Loucy (cell line): ENCODE results near the gene GJB3.
"Not testable (repeated sequence)": the region's sequence is repeated elsewhere in the genome, so short reads cannot be mapped to it uniquely, and the experiment has no call there.

Source experiments
- H2AFZ ChIP-seq: fragments of 200-600 bp; sonication (generic); 2 replicates; pipeline ENCODE4 v1.6.0; 2016; ENCODE audit warnings: antibody characterized with exemption, mild to moderate bottlenecking, low read length, moderate library complexity
- H3F3A ChIP-seq: fragments of 200-600 bp; 2 replicates; pipeline ENCODE4 v1.6.0; 2016; ENCODE audit warnings: antibody characterized with exemption, low read depth, mild to moderate bottlenecking
- H3K27me3 ChIP-seq: fragments of 200-600 bp; sonication (generic); 2 replicates; pipeline ENCODE4 v1.6.1; 2014; ENCODE audit warnings: low read length, mild to moderate bottlenecking; ENCODE audit not compliant: insufficient read depth, poor library complexity, severe bottlenecking
- H3K36me3 ChIP-seq: fragments of 200-600 bp; sonication (generic); 2 replicates; pipeline ENCODE4 v1.6.1; 2016; ENCODE audit warnings: low read length; ENCODE audit not compliant: insufficient read depth
- H3K4me1 ChIP-seq: fragments of 200-600 bp; sonication (generic); 2 replicates; pipeline ENCODE4 v1.5.1; 2014; ENCODE audit warnings: low read length, mild to moderate bottlenecking; ENCODE audit not compliant: insufficient read depth, poor library complexity, severe bottlenecking
- H3K4me2 ChIP-seq: fragments of 200-600 bp; sonication (generic); 2 replicates; pipeline ENCODE4 v1.6.0; 2014; ENCODE audit warnings: antibody characterized with exemption, low read length, low read depth, mild to moderate bottlenecking; ENCODE audit not compliant: poor library complexity, severe bottlenecking
- H3K4me3 ChIP-seq: fragments of 200-600 bp; sonication (generic); 2 replicates; pipeline ENCODE4 v1.5.1; 2014; ENCODE audit warnings: low read length, mild to moderate bottlenecking, mixed read lengths; ENCODE audit not compliant: poor library complexity, severe bottlenecking
- H3K79me2 ChIP-seq: fragments of 200-600 bp; sonication (generic); 2 replicates; pipeline ENCODE4 v1.6.1; 2014; ENCODE audit warnings: low read length; ENCODE audit not compliant: insufficient read depth
- H3K9ac ChIP-seq: fragments of 200-600 bp; sonication (generic); 2 replicates; pipeline ENCODE4 v1.6.0; 2014; ENCODE audit warnings: mild to moderate bottlenecking, low read depth, low read length, moderate library complexity; ENCODE audit not compliant: poor library complexity, severe bottlenecking
- H3K9me2 ChIP-seq: fragments of 200-600 bp; sonication (generic); replicated peaks from 2 replicates; pipeline ENCODE4 v1.6.1; 2016; ENCODE audit warnings: low read depth, low read length, mixed read lengths
- H3K9me3 ChIP-seq: fragments of 200-600 bp; sonication (generic); 2 replicates; pipeline ENCODE4 v1.6.1; 2014; ENCODE audit warnings: mild to moderate bottlenecking, antibody characterized with exemption, low read length, low read depth; ENCODE audit not compliant: insufficient read depth
- H4K20me1 ChIP-seq: fragments of 200-600 bp; sonication (generic); 2 replicates; pipeline ENCODE4 v1.6.0; 2014; ENCODE audit warnings: antibody characterized with exemption, low read length, mild to moderate bottlenecking; ENCODE audit not compliant: insufficient read depth, poor library complexity, severe bottlenecking
- EZH2phosphoT487 ChIP-seq: fragments of 200-600 bp; IDR thresholded peaks from 2 replicates; pipeline ENCODE4 v1.6.1; 2018; ENCODE audit warnings: antibody characterized with exemption, mild to moderate bottlenecking, moderate library complexity, borderline replicate concordance
- TF ChIP-seq, protein P1 (sequence below): fragments of 200-600 bp; sonication (generic); conservative IDR thresholded peaks from 2 replicates; pipeline ENCODE4 v1.5.1; 2014; ENCODE audit warnings: mild to moderate bottlenecking, antibody characterized with exemption, low read length

Gene GJB3

DNA sequence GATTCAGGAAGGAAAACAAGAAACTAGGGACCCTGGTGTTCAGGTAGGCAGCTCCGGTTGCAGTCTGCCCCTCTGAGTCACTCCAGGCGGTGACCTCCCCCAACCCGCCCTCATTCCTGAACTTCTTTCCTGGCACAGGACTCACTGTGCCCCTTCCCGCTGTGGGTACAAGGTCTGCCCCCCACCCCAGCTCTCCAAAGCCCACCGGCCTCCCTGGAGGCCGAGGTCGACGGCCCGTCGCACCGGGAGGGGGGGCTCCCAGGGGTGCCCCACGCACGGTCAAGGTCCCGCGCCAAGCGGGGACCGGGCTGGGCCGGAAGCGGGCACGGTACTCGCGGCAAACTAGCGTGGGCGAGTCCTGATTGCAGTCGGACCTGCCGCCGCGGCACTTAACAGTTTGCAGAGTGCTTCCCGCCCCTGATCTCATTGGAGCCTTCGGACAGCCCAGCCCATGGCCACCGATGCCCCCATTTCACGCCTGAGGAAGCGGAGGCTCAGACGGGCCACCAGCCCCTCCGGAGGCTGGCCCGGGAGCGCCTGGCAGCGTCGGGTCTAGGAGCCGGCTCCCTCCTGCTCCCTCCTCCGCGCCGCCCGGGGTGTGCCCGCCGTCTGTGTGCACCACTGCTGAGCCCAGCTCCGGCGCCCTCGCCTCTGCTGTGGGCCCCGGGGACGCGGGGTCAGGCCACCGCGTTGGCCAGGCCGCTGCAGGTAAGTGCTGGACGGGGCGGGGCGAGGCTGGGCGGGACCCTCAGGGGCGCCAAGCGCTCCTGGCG lies at the start of gene GJB3:
Gene GJB3, plus strand, starts transcription at position 144 of the 773 bp plus-strand sequence. CDS start 3,549 bp downstream, outside the sequence.
- no peak for TF ChIP-seq EZH2phosphoT487
- TF ChIP-seq, protein P1, sequence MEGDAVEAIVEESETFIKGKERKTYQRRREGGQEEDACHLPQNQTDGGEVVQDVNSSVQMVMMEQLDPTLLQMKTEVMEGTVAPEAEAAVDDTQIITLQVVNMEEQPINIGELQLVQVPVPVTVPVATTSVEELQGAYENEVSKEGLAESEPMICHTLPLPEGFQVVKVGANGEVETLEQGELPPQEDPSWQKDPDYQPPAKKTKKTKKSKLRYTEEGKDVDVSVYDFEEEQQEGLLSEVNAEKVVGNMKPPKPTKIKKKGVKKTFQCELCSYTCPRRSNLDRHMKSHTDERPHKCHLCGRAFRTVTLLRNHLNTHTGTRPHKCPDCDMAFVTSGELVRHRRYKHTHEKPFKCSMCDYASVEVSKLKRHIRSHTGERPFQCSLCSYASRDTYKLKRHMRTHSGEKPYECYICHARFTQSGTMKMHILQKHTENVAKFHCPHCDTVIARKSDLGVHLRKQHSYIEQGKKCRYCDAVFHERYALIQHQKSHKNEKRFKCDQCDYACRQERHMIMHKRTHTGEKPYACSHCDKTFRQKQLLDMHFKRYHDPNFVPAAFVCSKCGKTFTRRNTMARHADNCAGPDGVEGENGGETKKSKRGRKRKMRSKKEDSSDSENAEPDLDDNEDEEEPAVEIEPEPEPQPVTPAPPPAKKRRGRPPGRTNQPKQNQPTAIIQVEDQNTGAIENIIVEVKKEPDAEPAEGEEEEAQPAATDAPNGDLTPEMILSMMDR, result no peak
- H3K9me3 ChIP-seq, result no peaks in the 10 kb centered on the region
- no peak within 1 kb of the TSS for H3K4me2 ChIP-seq
- H2AFZ ChIP-seq, result no peak within 1 kb of the TSS
- H3K79me2 ChIP-seq, result no peaks in the 10 kb centered on the region
- H3K4me1 ChIP-seq, result no peaks in the 10 kb centered on the region
- H3K36me3 ChIP-seq, result no peaks in the 10 kb centered on the region
- H3K9ac ChIP-seq, result no peak within 1 kb of the TSS
- H4K20me1 ChIP-seq, result no peaks in the 10 kb centered on the region
- no peak within 1 kb of the TSS for H3K4me3 ChIP-seq
- H3F3A ChIP-seq, result no peaks in the 10 kb centered on the region
- no peaks in the 10 kb centered on the region for H3K9me2 ChIP-seq
- no peaks in the 10 kb centered on the region for H3K27me3 ChIP-seq

DNA sequence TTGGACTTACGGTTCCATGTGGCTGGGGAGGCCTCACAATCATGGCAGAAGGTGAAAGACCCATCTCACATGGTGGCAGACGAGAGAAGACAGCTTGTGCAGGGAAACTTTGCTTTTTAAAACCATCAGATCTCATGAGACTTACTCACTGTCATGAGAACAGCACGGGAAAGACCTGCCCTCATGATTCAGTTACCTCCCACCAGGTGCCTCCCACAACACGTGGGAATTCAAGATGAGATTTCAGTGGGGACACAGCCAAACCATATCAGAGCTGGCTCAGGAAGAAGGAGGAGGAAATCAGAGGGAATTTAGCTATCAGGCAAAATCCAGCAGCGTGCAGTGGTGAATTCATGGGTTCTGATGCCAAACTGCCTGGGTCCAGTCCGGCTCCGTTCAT lies 48.2 kb upstream of the GJB3 start:
- not testable (repeated sequence) for H4K20me1 ChIP-seq, H3K79me2 ChIP-seq, H3K4me3 ChIP-seq, H3K27me3 ChIP-seq, H3F3A ChIP-seq, H3K9me3 ChIP-seq, H3K4me2 ChIP-seq, H3K9me2 ChIP-seq, H2AFZ ChIP-seq, H3K36me3 ChIP-seq, H3K9ac ChIP-seq, H3K4me1 ChIP-seq

DNA sequence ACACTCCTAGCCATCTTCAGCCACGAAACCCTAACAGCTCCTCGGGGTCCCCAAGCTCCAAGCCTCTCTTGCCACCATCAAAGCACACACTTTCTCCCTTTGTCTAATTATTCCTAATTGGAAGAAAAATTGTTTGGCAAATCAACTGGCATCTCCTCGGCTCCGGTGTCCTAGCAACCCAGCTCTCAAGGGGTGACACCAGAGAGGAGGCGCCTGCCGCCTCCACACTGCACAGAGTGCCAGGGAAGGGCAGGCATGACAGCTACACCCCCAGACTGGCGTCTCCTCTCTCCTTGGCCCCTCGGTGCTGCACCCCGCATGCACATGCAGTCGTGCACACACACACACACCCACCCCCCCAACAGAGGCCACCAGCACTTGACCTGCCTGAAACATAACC lies 44.3 kb upstream of the GJB3 start:
- H2AFZ ChIP-seq, result no peak overlapping the region
- H3K4me1 ChIP-seq, result no peaks in the 10 kb centered on the region
- no peaks in the 10 kb centered on the region for H3K27me3 ChIP-seq
- H3K79me2 ChIP-seq, result no peaks in the 10 kb centered on the region
- H3F3A ChIP-seq, result no peaks in the 10 kb centered on the region
- H4K20me1 ChIP-seq, result no peaks in the 10 kb centered on the region
- TF ChIP-seq, protein P1, result no peak
- TF ChIP-seq EZH2phosphoT487, result no peak
- H3K9ac ChIP-seq, result no peak overlapping the region
- no peak overlapping the region for H3K4me2 ChIP-seq
- no peaks in the 10 kb centered on the region for H3K9me2 ChIP-seq
- H3K9me3 ChIP-seq, result no peaks in the 10 kb centered on the region
- no peak overlapping the region for H3K4me3 ChIP-seq
- no peaks in the 10 kb centered on the region for H3K36me3 ChIP-seq

DNA sequence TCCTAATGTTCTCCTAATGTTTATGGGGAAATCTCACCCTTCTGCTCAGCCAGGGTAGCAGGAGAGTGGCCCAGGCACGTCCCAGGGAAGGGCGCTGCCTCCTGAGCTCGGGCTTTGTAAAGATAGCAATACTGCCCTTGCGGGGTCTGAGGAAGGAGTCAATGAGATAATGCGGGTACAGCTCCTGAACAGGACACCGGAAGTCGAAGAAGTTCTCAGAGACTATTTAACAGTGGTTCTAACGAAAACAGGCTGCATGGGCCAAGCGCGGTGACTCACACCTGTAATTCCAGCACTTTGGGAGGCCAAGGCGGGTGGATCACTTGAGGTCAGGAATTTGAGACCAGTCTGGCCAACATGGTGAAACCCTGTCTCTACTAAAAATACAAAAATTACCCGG lies 43.8 kb upstream of the GJB3 start:
- H3K4me2 ChIP-seq, H3K36me3 ChIP-seq, H2AFZ ChIP-seq, H3F3A ChIP-seq, H3K9ac ChIP-seq, H3K4me3 ChIP-seq, H3K9me3 ChIP-seq, H4K20me1 ChIP-seq, H3K79me2 ChIP-seq, H3K4me1 ChIP-seq, H3K27me3 ChIP-seq, H3K9me2 ChIP-seq: not testable (repeated sequence)
